Fibroblast of pulmonary artery (primary cell): ENCODE measurements around the gene PSMD13.
"Not testable (repeated sequence)": the region's sequence is repeated elsewhere in the genome, so short reads cannot be mapped to it uniquely, and the experiment has no call there.

Experiments
- DNase-seq: peaks from one replicate; pipeline ENCODE4 v3.0.0-alpha.2; 2010; ENCODE audit warnings: low read depth
- H3K4me3 ChIP-seq: replicated peaks from 2 replicates; pipeline ENCODE4 v1.5.1; 2011; ENCODE audit warnings: low read depth, mild to moderate bottlenecking, control low read depth, low read length, moderate library complexity
- TF ChIP-seq, protein P1 (sequence below): IDR thresholded peaks from 2 replicates; pipeline ENCODE4 v1.5.1; 2011; ENCODE audit warnings: mild to moderate bottlenecking, control low read depth, low read length, inconsistent platforms; ENCODE audit errors: missing control alignments

Gene PSMD13

GRCh38 chr11:215581-216037 is 21.2 kb upstream of the PSMD13 start:
- TF ChIP-seq, protein P1, sequence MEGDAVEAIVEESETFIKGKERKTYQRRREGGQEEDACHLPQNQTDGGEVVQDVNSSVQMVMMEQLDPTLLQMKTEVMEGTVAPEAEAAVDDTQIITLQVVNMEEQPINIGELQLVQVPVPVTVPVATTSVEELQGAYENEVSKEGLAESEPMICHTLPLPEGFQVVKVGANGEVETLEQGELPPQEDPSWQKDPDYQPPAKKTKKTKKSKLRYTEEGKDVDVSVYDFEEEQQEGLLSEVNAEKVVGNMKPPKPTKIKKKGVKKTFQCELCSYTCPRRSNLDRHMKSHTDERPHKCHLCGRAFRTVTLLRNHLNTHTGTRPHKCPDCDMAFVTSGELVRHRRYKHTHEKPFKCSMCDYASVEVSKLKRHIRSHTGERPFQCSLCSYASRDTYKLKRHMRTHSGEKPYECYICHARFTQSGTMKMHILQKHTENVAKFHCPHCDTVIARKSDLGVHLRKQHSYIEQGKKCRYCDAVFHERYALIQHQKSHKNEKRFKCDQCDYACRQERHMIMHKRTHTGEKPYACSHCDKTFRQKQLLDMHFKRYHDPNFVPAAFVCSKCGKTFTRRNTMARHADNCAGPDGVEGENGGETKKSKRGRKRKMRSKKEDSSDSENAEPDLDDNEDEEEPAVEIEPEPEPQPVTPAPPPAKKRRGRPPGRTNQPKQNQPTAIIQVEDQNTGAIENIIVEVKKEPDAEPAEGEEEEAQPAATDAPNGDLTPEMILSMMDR, result no peak
- no peak for DNase-seq
- H3K4me3 ChIP-seq, result no peak overlapping the region

- no peak for DNase-seq
- TF ChIP-seq, protein P1, result no peak
These were observed 20.4 kb upstream of the PSMD13 start for GRCh38 chr11:216081-216974.

GRCh38 chr11:217704-218103 is 19.1 kb upstream of the PSMD13 start:
- TF ChIP-seq, protein P1, result no peak
- DNase-seq, result no peak
- no peak overlapping the region for H3K4me3 ChIP-seq

More at GRCh38 chr11:216081-216974, 20.4 kb upstream of the PSMD13 start:
- no peak overlapping the region for H3K4me3 ChIP-seq

- TF ChIP-seq, protein P1, result no peak
- DNase-seq, result no peak
- no peak overlapping the region for H3K4me3 ChIP-seq
These were observed 17.8 kb upstream of the PSMD13 start for GRCh38 chr11:218815-219593.

- DNase-seq, H3K4me3 ChIP-seq: not testable (repeated sequence)
These were observed 16.0 kb upstream of the PSMD13 start for GRCh38 chr11:220641-221215.

- H3K4me3 ChIP-seq, result no peak overlapping the region
- no peak for DNase-seq
- TF ChIP-seq, protein P1, result no peak
These were observed 15.2 kb upstream of the PSMD13 start for GRCh38 chr11:221539-221938.

DNA sequence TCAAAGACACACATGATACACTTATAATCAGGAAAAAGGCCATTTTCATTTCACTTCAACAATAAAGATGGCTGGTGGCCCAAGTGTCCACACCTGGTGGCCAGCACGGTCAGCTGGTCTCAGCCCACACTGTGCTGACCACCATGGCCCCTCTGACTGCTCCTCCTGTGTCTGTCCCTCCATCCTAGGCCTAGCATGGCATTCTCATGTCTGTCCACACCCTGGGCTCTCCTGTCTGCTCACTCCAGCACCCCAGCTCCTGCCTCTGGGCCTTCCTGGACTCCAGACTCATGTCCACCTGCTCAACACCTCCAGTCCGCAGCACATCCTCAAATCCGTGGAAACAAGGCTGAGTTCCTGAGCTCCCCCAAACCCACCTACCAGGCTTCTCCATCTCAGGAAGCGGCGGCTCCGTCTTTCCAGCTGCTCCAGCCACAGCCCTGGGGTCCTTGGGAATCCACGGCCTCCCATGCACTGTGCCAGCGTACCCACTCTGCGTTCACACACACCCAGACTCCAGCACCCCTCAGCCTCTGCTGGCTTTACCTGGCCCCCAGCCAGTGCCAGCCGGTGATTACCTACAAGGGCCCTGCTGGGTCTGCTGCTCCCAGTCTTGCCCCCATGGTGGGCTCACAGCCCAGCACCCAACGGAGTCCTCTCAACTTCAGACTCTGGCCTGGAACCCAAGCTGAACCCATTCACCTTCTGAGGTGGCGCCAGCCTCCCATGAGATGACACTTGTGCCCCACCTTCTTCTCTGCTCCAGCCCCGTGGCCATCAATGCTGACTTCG is 14.6 kb upstream of the PSMD13 start:
- TF ChIP-seq, protein P1, result no peak
- no peak for DNase-seq
- no peak overlapping the region for H3K4me3 ChIP-seq
